HEK293T (cell line): Measurements from ENCODE around the gene SORT1.
A peak's percentile ranks its signal among the peaks of the same experiment; 100 is the strongest.

Experiments
- CTCF ChIA-PET: fragments of 350-600 bp; formaldehyde crosslinking; extraction: SDS; loops from one replicate; lab custom pipeline; 2021; ENCODE audit warnings: antibody characterized with exemption, inconsistent platforms; lab: Yijun Ruan, JAX
- POLR2A ChIA-PET: fragments of 350-600 bp; formaldehyde crosslinking; extraction: SDS; loops from one replicate; lab custom pipeline; 2020; ENCODE audit warnings: antibody characterized with exemption, inconsistent platforms; lab: Yijun Ruan, JAX
- DNase-seq: peaks from one replicate; pipeline ENCODE4 v3.0.0; 2012; ENCODE audit warnings: mixed read lengths; ENCODE audit errors: extremely low spot score
- ARNT ChIP-seq: fragments of 450-650 bp; IDR thresholded peaks from 2 replicates; pipeline ENCODE4 v1.6.1; 2017; ENCODE audit warnings: mild to moderate bottlenecking
- BHLHE40 ChIP-seq: fragments of 450-650 bp; IDR thresholded peaks from 2 replicates; pipeline ENCODE4 v1.6.1; 2016; ENCODE audit warnings: mild to moderate bottlenecking, moderate library complexity, borderline replicate concordance
- CTBP1 ChIP-seq: fragments of 450-650 bp; IDR thresholded peaks from 2 replicates; pipeline ENCODE4 v1.6.1; 2016; ENCODE audit warnings: borderline replicate concordance
- ELF4 ChIP-seq: fragments of 450-650 bp; IDR thresholded peaks from 2 replicates; pipeline ENCODE4 v1.6.1; 2017; ENCODE audit warnings: antibody characterized with exemption
- FOXA1 ChIP-seq: fragments of 450-650 bp; IDR thresholded peaks from 2 replicates; pipeline ENCODE4 v1.6.1; 2016; ENCODE audit warnings: mild to moderate bottlenecking
- FOXK2 ChIP-seq: fragments of 450-650 bp; IDR thresholded peaks from 2 replicates; pipeline ENCODE4 v1.6.1; 2016; ENCODE audit warnings: mild to moderate bottlenecking
- FOXM1 ChIP-seq: fragments of 450-650 bp; IDR thresholded peaks from 2 replicates; pipeline ENCODE4 v1.6.1; 2017; ENCODE audit warnings: mild to moderate bottlenecking, borderline replicate concordance
- HDGF ChIP-seq: fragments of 450-650 bp; IDR thresholded peaks from 2 replicates; pipeline ENCODE4 v1.6.1; 2017; ENCODE audit warnings: antibody characterized with exemption, borderline replicate concordance
- L3MBTL2 ChIP-seq: fragments of 450-650 bp; conservative IDR thresholded peaks from 2 replicates; pipeline ENCODE4 v1.6.1; 2016; ENCODE audit warnings: mild to moderate bottlenecking
- LEF1 ChIP-seq: fragments of 450-650 bp; IDR thresholded peaks from 2 replicates; pipeline ENCODE4 v1.6.1; 2017; ENCODE audit warnings: mild to moderate bottlenecking, borderline replicate concordance
- NFRKB ChIP-seq: fragments of 450-650 bp; IDR thresholded peaks from 2 replicates; pipeline ENCODE4 v1.6.1; 2016; ENCODE audit warnings: mild to moderate bottlenecking, moderate library complexity
- PKNOX1 ChIP-seq: fragments of 450-650 bp; IDR thresholded peaks from 2 replicates; pipeline ENCODE4 v1.6.1; 2016
- SP1 ChIP-seq: fragments of 450-650 bp; IDR thresholded peaks from 2 replicates; pipeline ENCODE4 v1.6.1; 2017
- SUZ12 ChIP-seq: fragments of 450-650 bp; IDR thresholded peaks from 2 replicates; pipeline ENCODE4 v1.6.1; 2016; ENCODE audit warnings: mild to moderate bottlenecking
- TARDBP ChIP-seq: fragments of 450-650 bp; IDR thresholded peaks from 2 replicates; pipeline ENCODE4 v1.6.1; 2016
- ZNF384 ChIP-seq: fragments of 450-650 bp; IDR thresholded peaks from 2 replicates; pipeline ENCODE4 v1.6.1; 2016

The SORT1 gene

GRCh38 chr1:109279615-109280278, 118.0 kb downstream of the SORT1 start:
- no peak for DNase-seq
- ChIA-PET POLR2A (interaction anchor here (4.3 kb wide), 1 partner anchor 118 kb away, joined by 28 read pairs; the partner anchor contains the start of gene SORT1), CTCF (interaction anchor here (4.6 kb wide), 1 partner anchor 120 kb away, joined by 47 read pairs; the partner anchor contains the start of gene SORT1)
- TF ChIP-seq ARNT: no peak
- no peak for TF ChIP-seq SUZ12
- no peak for TF ChIP-seq ELF4
- TF ChIP-seq LEF1: no peak
- no peak for TF ChIP-seq SP1
- TF ChIP-seq TARDBP: no peak
- TF ChIP-seq PKNOX1: no peak
- no peak for TF ChIP-seq FOXK2
- no peak for TF ChIP-seq CTBP1
- TF ChIP-seq FOXM1: no peak
- TF ChIP-seq NFRKB: no peak
- no peak for TF ChIP-seq FOXA1
- TF ChIP-seq L3MBTL2: no peak
- no peak for TF ChIP-seq HDGF
- no peak for TF ChIP-seq BHLHE40
- TF ChIP-seq ZNF384: no peak

- ChIA-PET POLR2A (interaction anchor here (0.9 to 4.3 kb wide), 4 partner anchors 16 to 123 kb away, joined by 3 to 28 read pairs (median 4); partner anchors contain the start of gene SORT1), CTCF (interaction anchor here (0.5 to 4.6 kb wide), 13 partner anchors 18 to 1190 kb away, joined by 3 to 47 read pairs (median 4); partner anchors contain the start of genes PSMA5 and SORT1)
- DNase-seq: peak; percentile 90
- TF ChIP-seq HDGF (peak; percentile 95), FOXK2 (no peak), SUZ12 (no peak)
Measured at GRCh38 chr1:109277434-109278204, 120.1 kb downstream of the SORT1 start.

GRCh38 chr1:109275706-109276345, 121.9 kb downstream of the SORT1 start:
- POLR2A ChIA-PET: interaction anchor here (0.8 kb wide), 1 partner anchor 215 kb away, joined by 3 read pairs; no protein-coding TSS in a partner anchor
- DNase-seq: no peak
- TF ChIP-seq L3MBTL2 (no peak), BHLHE40 (no peak), FOXK2 (no peak), ELF4 (no peak), FOXA1 (no peak), SP1 (no peak), TARDBP (no peak), HDGF (no peak), FOXM1 (no peak), ZNF384 (no peak), NFRKB (no peak), SUZ12 (no peak)
- CTCF ChIA-PET: interaction anchor here (1.2 to 4.6 kb wide), 4 partner anchors 21 to 364 kb away, joined by 3 to 47 read pairs (median 5); partner anchors contain the start of gene SORT1

- ChIA-PET POLR2A (no interaction called here), CTCF (no interaction called here)
- TF ChIP-seq SP1: no peak
- TF ChIP-seq FOXM1: no peak
- TF ChIP-seq BHLHE40: no peak
- TF ChIP-seq LEF1: no peak
- no peak for TF ChIP-seq ZNF384
- no peak for TF ChIP-seq ELF4
- DNase-seq: no peak
Measured at GRCh38 chr1:109274533-109275476, 122.9 kb downstream of the SORT1 start.

- ChIA-PET CTCF (no interaction called here), POLR2A (no interaction called here)
- TF ChIP-seq FOXA1 (no peak), SP1 (no peak), SUZ12 (no peak)
- no peak for DNase-seq
Measured at GRCh38 chr1:109273570-109274288, 124.0 kb downstream of the SORT1 start.
